NCI-H2107 treated with DMSO at 0.1 percent for 48 hours (cell line): Measurements from ENCODE around the gene CHD9.
A peak's percentile ranks its signal among the peaks of the same experiment; 100 is the strongest.
"Not testable (repeated sequence)": the region's sequence is repeated elsewhere in the genome, so short reads cannot be mapped to it uniquely, and the experiment has no call there.

Experiments used
- DNase-seq: peaks from one replicate; lab custom pipeline; 2025; ENCODE audit not compliant: unreplicated experiment; lab: John Stamatoyannopoulos, UW

CHD9 gene

DNA sequence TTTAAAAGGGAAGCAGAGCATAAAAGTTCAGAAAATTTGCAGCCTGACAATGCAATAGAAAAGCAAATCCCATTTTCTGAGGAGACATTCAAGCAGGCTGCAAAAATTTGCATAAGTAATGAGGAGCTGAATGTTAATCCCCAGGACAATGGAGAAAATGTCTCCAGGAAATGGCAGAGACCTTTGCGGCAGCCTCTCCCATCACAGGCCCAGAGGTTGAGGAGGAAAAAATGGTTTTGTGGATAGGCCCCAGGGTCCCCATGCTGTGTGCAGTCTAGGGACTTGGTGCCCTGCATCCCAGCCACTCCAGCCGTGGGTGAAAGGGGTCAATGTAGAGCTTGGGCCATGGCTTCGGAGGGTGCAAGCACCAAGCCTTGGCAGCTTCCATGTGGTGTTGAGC, 19.5 kb downstream of the CHD9 start:
- not testable (repeated sequence) for DNase-seq

- DNase-seq: not testable (repeated sequence)
These were observed 20.7 kb downstream of the CHD9 start for GRCh38 chr16:53075461-53075860.

GRCh38 chr16:53078247-53078646, 23.5 kb downstream of the CHD9 start:
- no peak for DNase-seq

- no peak for DNase-seq
These were observed 24.1 kb downstream of the CHD9 start for GRCh38 chr16:53078765-53079485.

GRCh38 chr16:53080345-53081031, 25.7 kb downstream of the CHD9 start:
- no peak for DNase-seq

GRCh38 chr16:53081032-53081424, 26.2 kb downstream of the CHD9 start:
- DNase-seq: no peak

- no peak for DNase-seq
These were observed 27.1 kb downstream of the CHD9 start for GRCh38 chr16:53081686-53082407.

- DNase-seq: no peak
These were observed 27.7 kb downstream of the CHD9 start for GRCh38 chr16:53082509-53082908.

GRCh38 chr16:53083119-53083518, 28.3 kb downstream of the CHD9 start:
- no peak for DNase-seq

DNA sequence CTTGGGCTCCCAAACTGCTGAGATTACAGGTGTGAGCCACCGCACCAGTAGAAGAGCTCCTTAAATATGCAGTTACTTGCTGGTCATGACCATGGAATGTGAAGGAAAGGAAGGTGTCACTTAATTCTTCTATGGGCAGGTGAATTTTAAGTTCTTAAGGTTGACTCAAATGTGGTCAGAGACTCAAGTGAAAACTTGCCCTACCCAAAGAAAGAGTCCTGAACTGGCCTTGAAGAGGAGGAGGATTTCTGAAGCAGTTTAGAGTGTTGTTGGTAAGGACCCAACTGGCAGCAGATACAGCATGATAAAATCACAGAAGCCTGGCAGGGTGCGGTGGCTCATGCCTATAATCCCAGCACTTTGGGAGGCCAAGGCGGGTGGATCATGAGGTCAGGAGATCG, 29.4 kb downstream of the CHD9 start:
- DNase-seq: no peak

DNA sequence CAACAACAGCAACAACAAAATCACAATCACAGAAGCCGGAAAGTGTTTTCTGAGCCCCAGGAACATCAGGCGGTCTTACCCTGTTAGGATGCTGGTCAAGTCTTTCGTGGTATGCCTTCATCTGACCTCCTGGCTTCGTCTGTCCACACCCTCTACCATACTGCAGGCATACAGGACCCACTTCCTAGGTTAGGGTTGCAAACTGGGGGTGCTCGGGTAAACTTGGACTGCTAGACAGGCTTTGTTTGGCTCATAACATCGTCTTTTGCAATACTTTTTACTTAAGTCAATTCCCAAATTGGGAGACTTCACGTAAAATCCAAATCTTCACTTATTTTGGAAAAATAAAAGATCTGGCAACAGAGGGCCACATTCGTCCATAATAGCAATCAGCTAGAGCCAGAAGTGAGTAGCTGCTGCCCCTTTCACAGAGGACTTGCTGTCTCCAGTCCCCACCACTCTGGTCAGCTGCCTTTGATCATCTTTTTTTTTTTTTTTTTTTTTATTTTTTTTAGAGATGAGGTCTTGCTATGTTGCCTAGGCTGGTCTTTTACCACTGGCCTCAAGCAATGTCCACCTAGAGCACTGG, 30.0 kb downstream of the CHD9 start:
- no peak for DNase-seq

DNA sequence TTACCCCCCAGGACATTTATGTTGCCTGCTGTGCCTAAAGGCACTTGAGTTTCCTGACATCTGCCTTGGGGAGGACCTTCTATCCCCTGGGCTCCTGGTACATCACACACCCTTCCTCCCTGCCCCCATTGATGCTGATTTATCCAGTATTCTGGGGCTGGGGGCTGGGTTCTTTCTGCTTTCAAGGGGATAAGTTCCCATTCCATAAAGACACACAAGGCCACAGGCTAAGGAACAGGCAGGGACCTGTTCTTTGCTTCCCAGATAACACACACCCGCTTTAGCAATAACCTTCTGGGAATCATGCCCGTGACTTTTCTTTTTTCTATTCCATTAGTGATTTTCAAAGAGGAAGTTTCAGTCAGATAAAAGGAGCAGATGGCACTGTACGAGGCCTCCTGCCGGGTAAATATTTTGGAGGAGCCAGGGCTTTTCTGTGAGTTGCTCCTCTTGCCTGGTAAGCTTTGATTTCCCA, 30.6 kb downstream of the CHD9 start:
- peak; percentile 45 for DNase-seq

DNA sequence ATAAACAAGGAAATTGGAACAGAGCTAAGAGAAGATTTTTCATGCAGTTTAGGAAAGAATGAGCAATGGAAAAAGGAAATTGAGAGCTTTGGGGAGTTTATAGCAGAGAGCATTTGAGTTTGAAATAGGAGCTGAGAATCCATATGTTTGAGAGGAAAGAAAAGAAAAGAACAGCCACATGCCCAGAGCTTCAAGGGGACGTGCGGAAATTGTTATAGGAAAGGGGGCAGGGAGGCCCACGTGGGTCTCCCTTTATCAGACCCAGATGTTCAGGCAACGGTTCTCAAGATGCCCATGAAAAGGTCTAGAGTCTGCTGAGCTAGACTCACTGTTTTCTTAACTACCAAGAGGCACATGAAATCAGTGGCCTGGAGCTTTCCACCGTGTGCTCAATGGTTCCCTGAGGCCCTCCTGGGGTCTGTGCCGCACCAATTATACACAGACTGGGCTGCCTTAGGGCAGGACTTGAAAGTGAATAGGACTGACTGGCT, 31.2 kb downstream of the CHD9 start:
- DNase-seq: no peak

- DNase-seq: peak; percentile 4
These were observed 32.3 kb downstream of the CHD9 start for GRCh38 chr16:53087101-53087500.

DNA sequence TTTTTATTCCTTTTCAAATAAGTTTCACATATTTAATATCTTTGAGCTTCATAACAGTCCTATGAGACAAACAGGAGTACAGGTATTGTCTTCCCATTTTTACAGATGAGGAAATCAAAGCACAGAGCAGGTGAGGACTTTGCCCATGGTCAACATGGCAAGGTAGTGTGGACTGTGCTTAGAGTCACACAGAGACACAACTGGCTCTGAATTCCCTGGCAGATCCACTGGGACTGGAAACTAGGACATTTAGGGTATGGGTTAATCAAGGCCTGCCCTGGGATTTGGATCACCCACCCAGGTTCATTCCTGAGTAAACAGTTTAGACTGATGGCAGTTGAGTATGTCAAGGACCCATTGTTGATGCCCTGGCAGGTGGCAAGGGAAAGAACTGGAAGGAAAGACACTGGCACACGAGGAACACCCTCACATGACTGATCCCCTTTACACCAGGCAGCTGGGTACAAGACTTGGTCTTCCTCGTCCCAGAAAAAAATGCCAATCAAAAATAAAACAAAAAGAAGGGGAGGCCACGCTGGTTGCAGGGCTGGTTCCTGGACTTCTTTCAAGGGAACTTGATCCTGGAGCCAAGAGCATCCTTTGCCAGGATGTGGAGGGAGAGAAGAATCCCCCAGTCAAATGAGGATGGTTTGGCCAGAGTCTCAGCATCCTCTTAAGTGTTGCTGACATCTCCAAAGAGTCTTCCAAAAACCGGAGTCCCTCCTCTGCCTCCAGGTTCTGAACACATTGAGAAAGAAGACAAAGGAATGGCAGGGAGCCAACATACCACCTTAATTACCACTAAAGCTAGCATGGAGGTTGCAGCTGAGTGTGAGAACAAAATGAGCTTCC, 34.9 kb downstream of the CHD9 start:
- peak; percentile 17 for DNase-seq

DNA sequence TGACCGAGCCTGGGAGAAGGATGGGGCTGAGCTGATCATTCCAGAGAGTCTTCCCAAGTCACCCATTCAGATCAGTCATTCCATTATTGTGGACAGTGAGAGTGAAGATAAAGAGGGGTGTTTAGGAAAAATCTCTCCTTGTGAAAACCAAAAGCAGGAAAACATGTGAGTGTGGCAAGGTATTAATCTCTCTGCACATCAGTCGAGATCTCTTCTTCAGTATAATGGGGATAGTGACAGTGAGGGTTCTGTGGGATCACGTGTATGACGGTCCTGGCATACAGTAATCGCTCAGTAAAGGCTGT, 35.4 kb downstream of the CHD9 start:
- no peak for DNase-seq

GRCh38 chr16:53090591-53091411, 36.0 kb downstream of the CHD9 start:
- DNase-seq: no peak

GRCh38 chr16:53091466-53092211, 36.8 kb downstream of the CHD9 start:
- peak; percentile 62 for DNase-seq

GRCh38 chr16:53092284-53092683, 37.5 kb downstream of the CHD9 start:
- DNase-seq: no peak
